Astrocyte of the cerebellum (primary cell): ENCODE measurements around the gene BARD1.
"Not testable (repeated sequence)": the region's sequence is repeated elsewhere in the genome, so short reads cannot be mapped to it uniquely, and the experiment has no call there.

Experiments
- DNase-seq: peaks from one replicate; pipeline ENCODE4 v3.0.0-alpha.2; 2011; ENCODE audit warnings: low read depth
- H3K4me3 ChIP-seq: 2 replicates; pipeline ENCODE4 v1.5.1; 2011; ENCODE audit warnings: mild to moderate bottlenecking, low read depth, low read length, moderate library complexity
- CTCF ChIP-seq: IDR thresholded peaks from 2 replicates; pipeline ENCODE4 v1.5.1; 2012; ENCODE audit warnings: low read length, low read depth, moderate library complexity, mild to moderate bottlenecking; ENCODE audit errors: missing control alignments
- in situ Hi-C: cut with HindIII; loops from 2 replicates; pipeline ENCODE4 v1.10.0; 2017; ENCODE audit warnings: low sequenced_read_pairs

Gene BARD1

GRCh38 chr2:214742119-214742518 lies 67.4 kb downstream of the BARD1 start:
- no peak for DNase-seq
- no peak for TF ChIP-seq CTCF
- in situ Hi-C loops: no loop called here
- no peak overlapping the region for H3K4me3 ChIP-seq

- DNase-seq: no peak
- in situ Hi-C loops: no loop called here
- H3K4me3 ChIP-seq: no peak overlapping the region
- TF ChIP-seq CTCF: no peak
These were observed 68.6 kb downstream of the BARD1 start for GRCh38 chr2:214740867-214741395.

GRCh38 chr2:214737188-214737587 lies 72.3 kb downstream of the BARD1 start:
- no peak for TF ChIP-seq CTCF
- no peak for DNase-seq
- H3K4me3 ChIP-seq: no peak overlapping the region
- in situ Hi-C loops: no loop called here

GRCh38 chr2:214730800-214731407 lies 78.6 kb downstream of the BARD1 start:
- TF ChIP-seq CTCF: no peak
- no peak for DNase-seq
- no peak overlapping the region for H3K4me3 ChIP-seq
- in situ Hi-C loops: no loop called here

GRCh38 chr2:214730248-214730647 lies 79.2 kb downstream of the BARD1 start:
- TF ChIP-seq CTCF: no peak
- DNase-seq: no peak
- H3K4me3 ChIP-seq: no peak overlapping the region
- in situ Hi-C loops: no loop called here

GRCh38 chr2:214724741-214725140 lies 84.7 kb downstream of the BARD1 start:
- no peak for TF ChIP-seq CTCF
- in situ Hi-C loops: no loop called here
- DNase-seq: no peak
- H3K4me3 ChIP-seq: no peak overlapping the region

GRCh38 chr2:214717837-214718236 lies 91.6 kb downstream of the BARD1 start:
- in situ Hi-C loops, DNase-seq, H3K4me3 ChIP-seq: not testable (repeated sequence)
